Measurements from ENCODE around the gene DYNAP.

The DYNAP gene

DNA sequence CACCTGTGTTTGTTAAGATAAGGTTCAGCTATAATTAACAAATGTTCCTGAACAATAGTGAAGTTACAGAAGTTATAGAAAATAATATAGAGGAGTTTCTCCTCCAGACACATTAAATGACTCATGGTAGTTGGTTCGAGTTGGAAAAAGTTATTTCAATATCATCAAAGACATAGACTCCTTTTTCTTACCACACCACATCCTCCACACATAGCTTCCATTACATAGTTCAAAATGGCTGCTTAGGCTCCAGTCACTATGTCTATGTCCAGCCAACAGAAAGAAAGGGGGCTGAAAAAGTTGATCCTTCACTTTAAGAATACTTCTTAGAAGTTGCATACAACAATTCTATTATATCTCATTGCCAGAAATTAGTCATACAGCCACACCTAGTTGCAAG, 50.7 kb downstream of the DYNAP start:
- DNase-seq, result no peak

DNA sequence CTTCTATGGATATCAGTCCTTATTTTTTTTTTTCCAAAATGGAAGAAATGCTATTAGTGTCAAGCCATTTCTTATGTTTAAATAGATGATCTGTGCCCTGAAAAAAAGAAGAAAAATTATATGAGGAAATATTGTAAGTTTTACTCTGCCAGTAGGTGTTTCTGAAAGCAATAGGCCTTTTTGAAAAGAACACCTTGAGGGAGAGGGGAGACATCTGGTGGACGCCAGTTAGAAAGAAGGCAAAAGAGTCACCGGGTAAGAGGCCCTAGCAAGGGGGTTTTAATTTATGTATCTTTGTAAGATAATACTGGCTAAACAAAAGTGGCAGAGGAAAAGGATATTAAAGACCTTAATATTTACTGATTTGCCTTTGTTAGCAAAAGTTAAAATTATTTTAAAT, 56.1 kb downstream of the DYNAP start:
- DNase-seq, result peak; percentile 77
